Memory B cell (primary cell): Measurements from ENCODE around the gene SLX9.

Experiments used
- ATAC-seq: fragments of 150-1000 bp; cut with Tn5 transposase; 2 replicates; pipeline ENCODE4 v1.10.0; 2021; ENCODE audit warnings: low read depth, mild to moderate bottlenecking, moderate library complexity
- DNase-seq, 2 donors: peaks; one replicate each; pipeline ENCODE4 v3.0.0; 2022; ENCODE audit warnings: low spot score in 2 of 2
- H3K27ac Mint-ChIP-seq: one replicate; pipeline ENCODE4 v1.8.0; 2022; ENCODE audit warnings: mild to moderate bottlenecking, moderate library complexity, mixed read lengths
- H3K27me3 Mint-ChIP-seq: one replicate; pipeline ENCODE4 v1.8.0; 2022; ENCODE audit warnings: mixed read lengths
- H3K36me3 Mint-ChIP-seq: one replicate; pipeline ENCODE4 v1.8.0; 2022; ENCODE audit warnings: mild to moderate bottlenecking, mixed read lengths
- H3K4me1 Mint-ChIP-seq: one replicate; pipeline ENCODE4 v1.8.0; 2022; ENCODE audit warnings: mixed read lengths
- H3K4me3 Mint-ChIP-seq: one replicate; pipeline ENCODE4 v1.8.0; 2022; ENCODE audit warnings: mild to moderate bottlenecking, moderate library complexity, mixed read lengths
- H3K9me3 Mint-ChIP-seq: one replicate; pipeline ENCODE4 v1.8.0; 2022; ENCODE audit warnings: mixed read lengths

SLX9 gene

GRCh38 chr21:44980562-44981489 is 41.0 kb downstream of the SLX9 start:
- H3K27ac Mint-ChIP-seq: no peak overlapping the region
- H3K4me3 Mint-ChIP-seq: no peak overlapping the region
- no peaks in the 10 kb centered on the region for H3K27me3 Mint-ChIP-seq
- DNase-seq (no peak), ATAC-seq (no peak)
- H3K9me3 Mint-ChIP-seq: no peaks in the 10 kb centered on the region
- H3K4me1 Mint-ChIP-seq: no peaks in the 10 kb centered on the region
- peaks cover 3% of the 10 kb centered on the region for H3K36me3 Mint-ChIP-seq

- H3K9me3 Mint-ChIP-seq: no peaks in the 10 kb centered on the region
- H3K4me1 Mint-ChIP-seq: no peaks in the 10 kb centered on the region
- no peak overlapping the region for H3K4me3 Mint-ChIP-seq
- peaks cover 3% of the 10 kb centered on the region for H3K36me3 Mint-ChIP-seq
- no peak overlapping the region for H3K27ac Mint-ChIP-seq
- ATAC-seq (no peak), DNase-seq (no peak)
- no peaks in the 10 kb centered on the region for H3K27me3 Mint-ChIP-seq
Observed at GRCh38 chr21:44982558-44983250, 42.9 kb downstream of the SLX9 start.

GRCh38 chr21:44983421-44984206 is 43.8 kb downstream of the SLX9 start:
- DNase-seq: no peak
- Mint-ChIP-seq H3K9me3 (no peaks in the 10 kb centered on the region), H3K36me3 (no peaks in the 10 kb centered on the region), H3K4me3 (no peak overlapping the region), H3K27me3 (no peaks in the 10 kb centered on the region), H3K27ac (no peak overlapping the region), H3K4me1 (no peaks in the 10 kb centered on the region)
- no peak for ATAC-seq

- no peak overlapping the region for H3K27ac Mint-ChIP-seq
- no peak for DNase-seq
- ATAC-seq: no peak
- no peaks in the 10 kb centered on the region for H3K9me3 Mint-ChIP-seq
- peaks cover 3% of the 10 kb centered on the region for H3K4me1 Mint-ChIP-seq
- H3K36me3 Mint-ChIP-seq: no peaks in the 10 kb centered on the region
- H3K27me3 Mint-ChIP-seq: peaks cover 3% of the 10 kb centered on the region
- no peak overlapping the region for H3K4me3 Mint-ChIP-seq
Observed at GRCh38 chr21:44984428-44984791, 44.6 kb downstream of the SLX9 start.

- no peak for ATAC-seq
- H3K4me1 Mint-ChIP-seq: peaks cover 4% of the 10 kb centered on the region
- no peak overlapping the region for H3K4me3 Mint-ChIP-seq
- no peak for DNase-seq
- peaks cover 4% of the 10 kb centered on the region for H3K27me3 Mint-ChIP-seq
- H3K27ac Mint-ChIP-seq: no peak overlapping the region
- H3K9me3 Mint-ChIP-seq: no peaks in the 10 kb centered on the region
- no peaks in the 10 kb centered on the region for H3K36me3 Mint-ChIP-seq
Observed at GRCh38 chr21:44984792-44985440, 45.1 kb downstream of the SLX9 start.

GRCh38 chr21:44985441-44986401 is 45.9 kb downstream of the SLX9 start:
- Mint-ChIP-seq H3K36me3 (no peaks in the 10 kb centered on the region), H3K9me3 (no peaks in the 10 kb centered on the region), H3K4me1 (peaks cover 4% of the 10 kb centered on the region), H3K4me3 (no peak overlapping the region), H3K27ac (no peak overlapping the region), H3K27me3 (peaks cover 4% of the 10 kb centered on the region)
- DNase-seq (no peak), ATAC-seq (no peak)

- no peaks in the 10 kb centered on the region for H3K9me3 Mint-ChIP-seq
- no peak overlapping the region for H3K27ac Mint-ChIP-seq
- no peaks in the 10 kb centered on the region for H3K36me3 Mint-ChIP-seq
- peaks cover 4% of the 10 kb centered on the region for H3K27me3 Mint-ChIP-seq
- H3K4me1 Mint-ChIP-seq: peaks cover 4% of the 10 kb centered on the region
- ATAC-seq (no peak), DNase-seq (no peak)
- H3K4me3 Mint-ChIP-seq: no peak overlapping the region
Observed at GRCh38 chr21:44986471-44987291, 46.9 kb downstream of the SLX9 start.

- ATAC-seq: no peak
- H3K27me3 Mint-ChIP-seq: peaks cover 6% of the 10 kb centered on the region
- H3K9me3 Mint-ChIP-seq: no peaks in the 10 kb centered on the region
- H3K27ac Mint-ChIP-seq: no peak overlapping the region
- no peak for DNase-seq
- H3K4me3 Mint-ChIP-seq: no peak overlapping the region
- no peaks in the 10 kb centered on the region for H3K36me3 Mint-ChIP-seq
- peaks cover 4% of the 10 kb centered on the region for H3K4me1 Mint-ChIP-seq
Observed at GRCh38 chr21:44987301-44987885, 47.6 kb downstream of the SLX9 start.

- Mint-ChIP-seq H3K27me3 (peaks cover 7% of the 10 kb centered on the region), H3K36me3 (no peaks in the 10 kb centered on the region), H3K4me3 (no peak overlapping the region), H3K27ac (no peak overlapping the region), H3K4me1 (peaks cover 4% of the 10 kb centered on the region), H3K9me3 (no peaks in the 10 kb centered on the region)
- ATAC-seq (no peak), DNase-seq (no peak)
Observed at GRCh38 chr21:44987886-44988606, 48.2 kb downstream of the SLX9 start.

- Mint-ChIP-seq H3K4me3 (no peak overlapping the region), H3K27ac (no peak overlapping the region), H3K9me3 (no peaks in the 10 kb centered on the region), H3K36me3 (no peaks in the 10 kb centered on the region), H3K4me1 (peaks cover 4% of the 10 kb centered on the region), H3K27me3 (peaks cover 12% of the 10 kb centered on the region)
- DNase-seq (no peak), ATAC-seq (no peak)
Observed at GRCh38 chr21:44988607-44989536, 49.0 kb downstream of the SLX9 start.

- Mint-ChIP-seq H3K4me1 (peaks cover 4% of the 10 kb centered on the region), H3K27ac (no peak overlapping the region), H3K36me3 (no peaks in the 10 kb centered on the region), H3K9me3 (no peaks in the 10 kb centered on the region), H3K27me3 (peaks cover 12% of the 10 kb centered on the region), H3K4me3 (no peak overlapping the region)
- no peak for ATAC-seq
- DNase-seq: no peak
Observed at GRCh38 chr21:44989537-44989886, 49.7 kb downstream of the SLX9 start.
